ENCODE measurements around the gene BCAT1.

GRCh38 chr12:24879644-24880043 lies 69.3 kb downstream of the BCAT1 start:
- no peak for TF ChIP-seq CTCF (IDR thresholded peaks at IDR 0.05; ENCODE audit: poor library complexity)
- no peak for TF ChIP-seq EZH2 (IDR thresholded peaks at IDR 0.05; ENCODE audit: borderline replicate concordance)

Measured in hepatocyte (in vitro differentiated cells).